ENCODE measurements around the gene FMO3.

Gene FMO3

DNA sequence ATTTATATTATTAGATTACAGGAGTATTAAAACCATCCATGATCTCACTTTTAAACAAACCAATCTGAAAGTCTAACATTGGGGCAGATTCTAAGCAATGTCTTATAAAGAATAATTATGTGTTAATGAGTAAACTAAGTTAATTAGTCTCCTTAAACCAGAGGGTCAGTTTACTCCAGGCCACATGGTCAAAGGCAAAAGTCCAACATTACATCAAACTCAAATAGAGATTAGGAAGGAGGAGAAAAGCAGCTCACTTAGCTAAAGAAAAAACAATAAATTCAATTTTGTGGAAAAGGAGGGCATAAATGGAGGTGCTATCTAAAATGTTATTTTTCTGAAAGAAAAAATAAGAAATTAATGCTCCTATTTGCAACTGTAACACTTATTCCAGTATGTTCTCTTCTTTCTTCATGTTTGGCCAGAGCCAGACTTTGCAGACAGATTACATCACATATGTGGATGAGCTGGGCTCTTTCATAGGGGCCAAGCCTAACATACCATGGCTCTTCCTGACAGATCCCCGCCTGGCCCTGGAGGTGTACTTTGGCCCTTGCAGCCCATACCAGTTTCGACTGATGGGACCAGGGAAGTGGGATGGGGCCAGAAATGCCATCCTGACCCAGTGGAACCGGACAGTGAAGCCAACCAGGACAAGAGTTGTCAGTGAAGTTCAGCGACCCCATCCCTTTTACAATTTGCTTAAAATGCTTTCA lies 70.1 kb downstream of the FMO3 start:
- DNase-seq = no peak

DNA sequence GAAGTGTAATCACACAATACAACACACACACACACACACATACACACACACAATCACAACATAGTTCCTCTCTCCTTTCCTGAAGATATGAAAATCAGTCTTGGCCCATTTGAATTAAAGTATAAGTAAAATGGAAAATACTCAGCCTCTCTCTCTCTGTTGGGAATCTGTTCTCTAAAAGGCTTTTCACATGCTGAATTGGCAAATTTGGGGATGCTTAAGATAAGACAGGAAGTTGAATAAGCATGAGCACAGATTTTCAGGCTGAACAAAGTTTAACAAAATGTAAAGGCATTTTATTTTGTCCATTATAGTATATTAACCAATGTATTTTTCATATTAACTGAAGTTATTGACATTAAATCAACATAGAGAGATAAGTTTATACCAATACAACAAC lies 70.7 kb downstream of the FMO3 start:
- DNase-seq = no peak

DNA sequence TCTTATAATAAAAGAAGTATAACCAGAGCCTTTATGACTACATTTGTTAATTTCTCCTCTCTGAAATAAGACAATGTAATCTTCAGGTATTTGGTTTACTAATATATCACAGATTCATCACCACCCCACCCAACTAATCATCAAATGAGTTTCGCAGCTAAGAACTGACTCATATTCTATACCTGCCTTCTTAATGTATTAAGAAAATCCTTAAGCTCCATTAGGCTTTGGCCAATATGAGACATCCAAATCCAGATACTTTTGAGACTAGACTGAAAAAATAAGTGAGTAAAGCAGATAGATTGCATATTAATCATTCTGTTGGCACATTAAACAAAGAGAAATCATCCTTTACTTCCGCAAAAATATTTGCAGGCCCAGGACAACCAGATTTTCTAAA lies 75.7 kb downstream of the FMO3 start:
- DNase-seq = no peak
